GM19397 (cell line): Measurements from ENCODE around the gene ZFP36L2.
A peak's percentile ranks its signal among the peaks of the same experiment; 100 is the strongest.

Source experiments
- ATAC-seq: cut with Tn5 transposase; IDR thresholded peaks from one replicate; pipeline ENCODE4 v1.9.1; 2021; ENCODE audit warnings: mild to moderate bottlenecking, moderate library complexity; ENCODE audit not compliant: unreplicated experiment

ZFP36L2 gene

GRCh38 chr2:43224131-43224570, 2.3 kb downstream of the ZFP36L2 start:
- ATAC-seq = no peak

- ATAC-seq = no peak
Measured at GRCh38 chr2:43223521-43224001, 2.8 kb downstream of the ZFP36L2 start.

- no peak for ATAC-seq
Measured at GRCh38 chr2:43222475-43223309, 3.7 kb downstream of the ZFP36L2 start.

DNA sequence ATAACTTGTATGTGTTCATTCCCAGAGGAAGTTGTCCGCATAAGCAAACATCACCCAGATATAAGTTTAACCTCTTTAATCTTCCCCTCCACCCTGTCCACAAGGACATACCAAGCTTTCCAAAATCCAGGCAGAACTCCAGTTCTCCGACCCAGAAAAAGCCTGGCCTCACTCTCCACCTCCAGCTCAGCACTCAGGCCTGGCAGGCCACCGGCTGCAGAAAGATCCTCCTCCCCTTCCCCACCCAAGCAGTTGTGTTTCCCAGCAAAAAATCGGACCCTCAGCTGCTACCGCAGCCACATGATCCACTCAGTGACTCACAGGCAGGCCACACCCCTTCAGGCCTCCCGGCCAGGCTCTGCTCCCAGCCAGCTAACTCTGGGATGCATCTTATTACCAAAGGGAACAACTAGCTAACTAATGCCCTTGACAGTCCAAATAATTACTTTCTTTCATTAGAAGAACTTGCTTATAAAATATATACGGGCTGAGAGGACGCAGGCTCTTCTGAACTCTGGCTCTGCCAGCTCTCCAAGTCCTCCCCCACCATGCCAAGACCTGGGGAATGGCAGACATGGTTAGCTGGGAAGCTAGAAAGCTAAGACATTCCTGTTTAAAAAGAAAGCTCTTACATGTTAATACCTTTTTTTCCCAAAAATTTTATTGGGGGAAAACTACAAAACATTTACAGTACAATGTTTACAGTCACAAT, 4.5 kb downstream of the ZFP36L2 start:
- no peak for ATAC-seq

- no peak for ATAC-seq
Measured at GRCh38 chr2:43221124-43221762, 5.2 kb downstream of the ZFP36L2 start.

DNA sequence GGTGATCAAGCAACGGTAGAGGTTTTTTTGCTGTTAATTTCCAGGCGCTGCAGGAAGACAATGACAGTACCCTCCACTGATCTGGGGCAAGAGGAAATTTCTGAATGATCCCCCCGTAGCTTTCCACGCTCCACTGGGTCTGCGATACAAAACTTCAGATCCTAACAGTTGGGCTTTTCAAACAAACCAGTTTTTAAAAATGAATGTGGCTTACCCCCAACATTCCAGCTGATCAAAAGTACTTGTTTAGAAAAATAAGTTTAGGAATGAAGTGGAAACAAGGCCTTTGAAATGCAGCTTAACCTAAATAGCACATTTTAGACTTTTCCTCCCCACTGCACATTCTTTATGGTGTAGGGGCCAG, 5.7 kb downstream of the ZFP36L2 start:
- no peak for ATAC-seq

GRCh38 chr2:43220229-43220751, 6.1 kb downstream of the ZFP36L2 start:
- ATAC-seq = no peak

DNA sequence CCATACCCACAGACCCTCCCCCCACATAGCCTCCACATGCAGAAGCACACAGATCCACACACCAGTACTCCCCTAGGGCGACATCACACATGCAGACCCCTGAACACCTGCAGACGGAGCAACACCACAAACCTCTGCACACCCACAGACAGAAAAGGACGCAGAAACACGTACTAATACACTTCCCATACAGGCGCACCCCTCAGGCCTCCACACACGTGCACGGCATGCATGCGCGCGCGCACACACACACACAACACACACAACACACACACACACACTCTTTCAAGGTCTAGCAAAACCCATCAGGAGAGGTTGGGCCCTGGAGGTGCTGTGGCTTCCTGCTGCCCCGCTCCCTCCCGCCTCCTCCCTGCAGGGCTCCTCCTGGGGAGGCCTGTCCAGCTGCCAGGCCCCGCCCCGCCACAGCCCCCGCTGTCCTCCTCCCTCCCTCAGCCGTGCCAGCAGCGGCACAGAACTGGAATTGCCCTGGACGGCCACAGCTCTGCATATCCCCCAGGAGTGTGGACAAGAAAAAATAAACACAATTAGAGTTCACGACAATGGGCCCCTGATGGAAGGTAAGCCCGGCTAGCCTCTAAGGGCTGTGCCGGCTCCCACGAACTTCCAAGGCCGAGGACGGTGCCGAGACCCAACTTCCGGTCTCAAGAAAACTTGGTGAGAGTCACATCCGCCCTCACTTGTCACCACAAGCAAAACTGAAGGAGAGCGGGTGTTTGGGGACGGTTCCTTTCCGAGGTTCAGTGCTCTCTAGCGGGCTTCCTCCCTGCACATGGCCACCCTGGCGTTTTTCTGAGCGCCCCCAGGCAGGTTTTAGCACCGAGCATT, 6.8 kb downstream of the ZFP36L2 start:
- peak; percentile 54 for ATAC-seq

DNA sequence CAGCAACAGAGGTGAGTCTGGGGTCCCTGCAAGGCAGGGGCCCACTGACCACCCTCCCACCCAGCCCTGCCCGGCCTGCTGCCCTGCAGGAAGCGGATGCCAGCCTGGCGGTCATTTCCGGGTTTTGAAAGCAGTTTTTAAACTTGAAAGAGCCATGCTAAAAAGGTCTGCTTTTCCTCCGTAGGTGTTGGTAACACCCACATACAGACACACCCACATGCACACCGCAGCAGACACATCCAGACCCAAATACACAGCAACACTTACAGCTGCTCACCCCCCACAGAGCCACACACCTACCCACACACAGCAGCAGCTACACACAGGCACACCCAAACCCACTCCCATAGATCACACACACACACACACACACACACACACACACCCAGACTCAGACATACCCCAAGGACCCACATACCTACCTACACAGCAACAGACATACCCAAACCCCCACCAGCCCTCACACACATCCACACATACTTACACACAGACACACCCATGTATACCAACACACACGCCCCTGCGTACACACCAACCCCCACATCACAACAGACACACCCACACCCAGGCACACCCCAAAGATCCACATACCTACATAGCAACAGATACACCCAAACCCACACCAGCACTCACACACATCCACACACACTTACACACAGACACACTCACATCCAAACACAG, 7.6 kb downstream of the ZFP36L2 start:
- peak; percentile 32 for ATAC-seq

- ATAC-seq = peak; percentile 4
Measured at GRCh38 chr2:43218155-43218701, 8.2 kb downstream of the ZFP36L2 start.

DNA sequence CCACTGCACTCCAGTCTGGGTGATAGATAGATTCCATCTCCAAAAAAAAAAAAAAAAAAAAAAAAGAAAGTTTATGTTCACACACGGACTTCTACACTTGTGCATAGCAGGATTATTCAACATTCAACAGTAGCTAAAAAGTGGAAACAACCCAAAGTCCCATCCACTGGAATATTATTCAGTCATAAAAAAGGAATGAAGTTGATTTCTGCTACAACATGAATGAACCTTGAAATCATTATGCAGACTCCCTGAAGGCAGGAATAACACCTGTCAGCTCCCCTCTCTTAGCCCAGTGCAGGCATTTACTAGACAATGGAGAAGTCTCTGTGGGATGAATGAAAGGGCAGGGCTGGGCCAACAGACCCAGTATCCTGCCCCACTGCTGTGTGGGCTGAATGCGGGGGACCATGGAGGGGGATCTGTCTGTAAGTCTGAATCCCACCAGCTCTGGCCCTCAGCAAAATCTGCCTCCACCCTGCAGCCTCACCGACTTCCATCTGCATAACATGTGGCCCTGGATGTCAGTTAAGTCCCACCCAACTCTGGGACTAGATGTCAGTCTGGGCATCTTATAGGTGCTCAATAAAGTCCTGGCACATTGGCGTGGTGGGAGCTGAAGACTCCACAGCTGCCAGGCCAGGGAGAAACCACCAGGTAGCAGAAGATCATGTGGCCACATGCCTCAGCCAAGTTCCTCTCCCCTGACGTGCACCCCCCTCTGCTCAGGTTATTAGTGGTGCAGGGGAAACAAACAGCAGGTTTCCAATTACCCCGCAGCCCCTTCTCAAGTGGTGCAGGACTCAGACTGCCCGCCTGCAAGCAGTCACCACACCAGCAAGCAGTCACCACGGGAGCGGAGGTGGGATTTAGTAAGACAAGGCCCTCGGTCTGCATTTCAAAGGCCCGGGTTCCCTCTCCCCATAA, 8.9 kb downstream of the ZFP36L2 start:
- ATAC-seq = no peak

DNA sequence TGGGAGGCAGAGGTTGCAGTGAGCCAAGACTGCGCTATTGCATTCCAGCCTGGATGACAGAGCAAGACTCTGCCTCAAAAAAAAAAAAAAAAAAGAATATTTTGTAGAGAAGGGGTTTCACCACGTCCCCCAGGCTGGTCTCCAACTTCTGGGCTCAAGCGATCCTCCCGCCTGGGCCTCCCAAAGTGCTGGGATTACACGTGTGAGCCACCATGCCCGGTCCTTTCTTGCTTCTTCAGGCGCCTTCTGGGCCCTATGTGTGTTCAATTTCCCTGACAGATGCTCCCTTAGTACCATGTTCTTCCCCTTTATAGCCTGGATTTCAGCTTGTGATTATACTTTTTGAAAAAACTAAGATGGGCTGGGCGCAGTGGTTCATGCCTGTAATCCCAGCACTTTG, 9.8 kb downstream of the ZFP36L2 start:
- no peak for ATAC-seq

DNA sequence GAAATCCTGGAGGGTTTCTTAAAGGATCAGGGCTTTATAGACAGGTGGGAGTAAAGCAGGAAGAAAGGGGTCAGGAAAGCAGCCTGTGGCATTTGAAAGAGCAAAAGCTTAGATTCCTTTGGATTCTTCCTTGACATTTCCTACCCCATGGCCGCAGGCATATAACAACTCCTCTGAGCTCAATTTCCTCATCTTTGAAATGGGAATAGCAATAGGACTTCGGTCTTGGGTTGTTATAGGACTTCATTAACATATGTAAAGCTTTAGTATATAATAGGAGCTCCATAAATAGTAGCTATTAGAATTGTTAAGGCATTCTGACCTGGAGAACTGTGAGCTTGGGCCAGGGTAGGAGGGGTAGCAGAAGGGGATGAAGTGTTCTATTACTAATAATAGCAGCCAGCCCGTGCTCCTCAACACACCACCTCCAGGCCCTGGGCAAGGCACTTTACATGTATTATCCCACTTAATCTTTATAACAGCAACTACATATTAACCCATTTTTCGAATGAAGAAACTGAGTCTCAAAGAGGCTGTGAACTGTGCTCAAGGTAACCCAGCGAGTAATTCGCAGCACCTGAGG, 10.6 kb downstream of the ZFP36L2 start:
- no peak for ATAC-seq

GRCh38 chr2:43214253-43214652, 12.2 kb downstream of the ZFP36L2 start:
- ATAC-seq = no peak

DNA sequence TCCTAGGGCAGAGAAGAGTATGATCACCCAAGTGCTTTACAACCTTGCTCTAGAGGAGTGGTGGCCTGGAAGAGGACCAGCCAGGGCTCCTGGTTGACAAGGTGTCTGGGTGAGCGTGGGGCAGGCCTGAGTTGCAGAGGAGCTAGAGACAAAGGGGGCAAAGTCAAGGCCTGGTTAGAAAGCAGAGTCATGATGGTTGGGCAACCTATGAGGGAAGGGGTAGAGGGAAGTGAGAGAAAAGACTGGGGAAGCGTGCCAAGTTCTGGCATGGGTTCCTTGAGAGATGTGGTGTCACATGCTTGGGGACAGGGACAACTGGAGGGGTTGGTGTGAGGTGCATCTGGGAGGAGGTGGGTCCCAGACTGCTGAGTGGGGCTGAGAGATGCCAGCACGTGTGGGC, 13.5 kb downstream of the ZFP36L2 start:
- ATAC-seq = no peak

GRCh38 chr2:43212216-43212835, 14.1 kb downstream of the ZFP36L2 start:
- ATAC-seq = no peak

GRCh38 chr2:43210467-43211303, 15.7 kb downstream of the ZFP36L2 start:
- ATAC-seq = no peak
